ENCODE measurements around the gene DUSP16.

DNA sequence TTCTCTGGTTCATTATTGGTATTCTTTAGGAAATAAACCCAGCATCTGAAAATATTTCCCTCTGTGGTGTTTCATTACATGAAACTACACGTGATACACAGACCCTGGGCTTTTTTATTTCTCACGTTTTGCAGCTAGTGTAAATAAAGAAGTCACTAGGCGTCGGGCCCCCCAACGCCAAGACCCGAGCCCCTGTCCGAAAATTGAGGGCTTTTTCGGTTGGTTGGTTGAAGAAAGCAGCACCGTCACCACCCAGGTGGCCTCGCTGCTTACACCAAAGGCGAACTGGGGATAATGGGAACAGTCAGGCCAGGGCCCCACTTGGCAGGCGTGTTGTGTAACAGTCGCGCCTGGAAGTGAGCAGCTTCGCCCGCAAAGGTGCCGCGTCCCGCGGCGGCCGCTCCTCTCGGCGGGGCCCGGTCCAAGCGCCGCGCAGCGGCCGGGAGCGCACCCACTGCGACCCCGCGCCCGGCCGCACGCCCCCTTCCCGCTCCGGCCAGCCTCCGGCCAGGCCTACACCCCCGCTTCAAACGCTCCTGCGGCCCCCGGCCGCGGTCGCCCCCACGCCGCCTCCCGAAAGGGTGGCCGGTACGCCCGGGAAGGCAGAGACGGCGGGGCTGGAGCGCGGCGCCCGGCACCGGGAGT is 1.2 kb downstream of the DUSP16 start:
- TF ChIP-seq, protein P1, sequence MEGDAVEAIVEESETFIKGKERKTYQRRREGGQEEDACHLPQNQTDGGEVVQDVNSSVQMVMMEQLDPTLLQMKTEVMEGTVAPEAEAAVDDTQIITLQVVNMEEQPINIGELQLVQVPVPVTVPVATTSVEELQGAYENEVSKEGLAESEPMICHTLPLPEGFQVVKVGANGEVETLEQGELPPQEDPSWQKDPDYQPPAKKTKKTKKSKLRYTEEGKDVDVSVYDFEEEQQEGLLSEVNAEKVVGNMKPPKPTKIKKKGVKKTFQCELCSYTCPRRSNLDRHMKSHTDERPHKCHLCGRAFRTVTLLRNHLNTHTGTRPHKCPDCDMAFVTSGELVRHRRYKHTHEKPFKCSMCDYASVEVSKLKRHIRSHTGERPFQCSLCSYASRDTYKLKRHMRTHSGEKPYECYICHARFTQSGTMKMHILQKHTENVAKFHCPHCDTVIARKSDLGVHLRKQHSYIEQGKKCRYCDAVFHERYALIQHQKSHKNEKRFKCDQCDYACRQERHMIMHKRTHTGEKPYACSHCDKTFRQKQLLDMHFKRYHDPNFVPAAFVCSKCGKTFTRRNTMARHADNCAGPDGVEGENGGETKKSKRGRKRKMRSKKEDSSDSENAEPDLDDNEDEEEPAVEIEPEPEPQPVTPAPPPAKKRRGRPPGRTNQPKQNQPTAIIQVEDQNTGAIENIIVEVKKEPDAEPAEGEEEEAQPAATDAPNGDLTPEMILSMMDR (IDR thresholded peaks at IDR 0.05; ENCODE audit: low read length), result no peak
- TF ChIP-seq EZH2 (optimal IDR thresholded peaks at IDR 0.05; ENCODE audit: low read depth, low read length) (no peak), EZH2phosphoT487 (IDR thresholded peaks at IDR 0.05; ENCODE audit: low read length) (no peak)

Data from MM.1S (cell line).